ENCODE measurements around the gene ELK1. TPM values are rescaled to one million over a fixed set of nuclear protein-coding genes. Genes with fewer than 3 reads are reported as not detected.

ELK1 gene
- total and polyA plus RNA-seq, 10 of the 15 experiments (the other 5 are each of a cell fraction or from before 2014, with no cell fraction given) = 4.1 to 55.5 (median 32.9) TPM

GRCh38 chrX:47611926-47612325 lies 38.4 kb downstream of the ELK1 start (continued):
- TF ChIP-seq E4F1 (IDR thresholded peaks at IDR 0.05; ENCODE audit: borderline replicate concordance, partially characterized antibody) = no peak
- TF ChIP-seq CBX5 (IDR thresholded peaks at IDR 0.05; ENCODE audit: low read depth) = no peak
- TF ChIP-seq MAX (IDR thresholded peaks at IDR 0.05; ENCODE audit: low read depth, low read length) = no peak
- TF ChIP-seq YBX1 (IDR thresholded peaks at IDR 0.05) = no peak
- no peak for TF ChIP-seq TCF12 (IDR thresholded peaks at IDR 0.05; ENCODE audit: low read depth, low read length)
- TF ChIP-seq ASH2L (IDR thresholded peaks at IDR 0.05; ENCODE audit: borderline replicate concordance, low read depth) = no peak
- no peak for TF ChIP-seq STAT1 (conservative IDR thresholded peaks at IDR 0.05)
- no peak for TF ChIP-seq USF2 (IDR thresholded peaks at IDR 0.05; ENCODE audit: borderline replicate concordance, low read depth, low read length)

- FAIRE-seq = no peak
- Histone ChIP-seq H2AFZ (ENCODE audit: control insufficient read depth, low read depth, low read length) (no peak overlapping the region), H3K4me2 (ENCODE audit: control insufficient read depth, insufficient read depth) (no peak overlapping the region), H3K9me3 (replicated peaks; ENCODE audit: control insufficient read depth, insufficient read depth, low read length) (no peaks in the 10 kb centered on the region), H4K20me1 (ENCODE audit: control insufficient read depth, insufficient read depth) (no peaks in the 10 kb centered on the region), H3K4me3 (no peak overlapping the region), H3K4me1 (ENCODE audit: control insufficient read depth, insufficient read depth, low read length) (no peaks in the 10 kb centered on the region), H3K36me3 (ENCODE audit: control insufficient read depth in 2 of 2, insufficient read depth in 2 of 2, low read length in 1 of 2) (no peaks in the 10 kb centered on the region), H3K27me3 (replicated peaks in 1 of 2; ENCODE audit: control insufficient read depth in 2 of 2, insufficient read depth in 2 of 2, low read length in 1 of 2) (no peaks in the 10 kb centered on the region), H3K79me2 (ENCODE audit: control insufficient read depth, insufficient read depth, low read length) (no peaks in the 10 kb centered on the region), H3K9ac (ENCODE audit: control insufficient read depth, insufficient read depth, low read length) (no peak overlapping the region), H3K27ac (ENCODE audit: control insufficient read depth, insufficient read depth) (no peak overlapping the region)
- DNase-seq (ENCODE audit: low read depth, low spot score) = no peak
- ChIA-PET CTCF (no interaction called here), RAD21 (ENCODE audit: unreplicated experiment) (no interaction called here), POLR2A (no interaction called here), SMC1A (ENCODE audit: uncharacterized antibody, unreplicated experiment) (no interaction called here)
- ATAC-seq = no peak
- in situ Hi-C loops (cut with MboI) (no loop called here), intact Hi-C loops (cut with micrococcal nuclease; ENCODE audit: unreplicated experiment) (no loop called here)
- WGBS (ENCODE audit: insufficient coverage, insufficient replicate concordance, low lambda C conversion rate, missing lambda C conversion rate) = 35% methylated on average over 2 of the region's 2 CpGs
- BruUV-seq (replicated peaks) = no TSS peak
- no peak for TF ChIP-seq SRF (IDR thresholded peaks at IDR 0.05; ENCODE audit: low read depth in 2 of 2, low read length in 2 of 2)
- TF ChIP-seq PAX5 (IDR thresholded peaks at IDR 0.05; ENCODE audit: borderline replicate concordance, low read depth, low read length) = no peak
- no peak for TF ChIP-seq ZNF274 (IDR thresholded peaks at IDR 0.05; ENCODE audit: insufficient read depth, insufficient read length)
- TF ChIP-seq RFX5 (IDR thresholded peaks at IDR 0.05; ENCODE audit: low read depth, low read length) = no peak
- TF ChIP-seq SUZ12 (IDR thresholded peaks at IDR 0.05; ENCODE audit: unreplicated experiment) = no peak
- no peak for TF ChIP-seq ZBTB40 (IDR thresholded peaks at IDR 0.05; ENCODE audit: borderline replicate concordance)
- no peak for TF ChIP-seq ZSCAN29 (IDR thresholded peaks at IDR 0.05)
- TF ChIP-seq YBX1 (IDR thresholded peaks at IDR 0.05) = no peak
Observed at GRCh38 chrX:47611489-47611888, 38.9 kb downstream of the ELK1 start.
